GM21619 (cell line): ENCODE data around the gene ARHGEF1.
"Not testable (repeated sequence)": the region's sequence is repeated elsewhere in the genome, so short reads cannot be mapped to it uniquely, and the experiment has no call there.

ENCODE experiments used
- ATAC-seq: cut with Tn5 transposase; IDR thresholded peaks from one replicate; pipeline ENCODE4 v1.9.1; 2021; ENCODE audit not compliant: unreplicated experiment

Gene ARHGEF1

DNA sequence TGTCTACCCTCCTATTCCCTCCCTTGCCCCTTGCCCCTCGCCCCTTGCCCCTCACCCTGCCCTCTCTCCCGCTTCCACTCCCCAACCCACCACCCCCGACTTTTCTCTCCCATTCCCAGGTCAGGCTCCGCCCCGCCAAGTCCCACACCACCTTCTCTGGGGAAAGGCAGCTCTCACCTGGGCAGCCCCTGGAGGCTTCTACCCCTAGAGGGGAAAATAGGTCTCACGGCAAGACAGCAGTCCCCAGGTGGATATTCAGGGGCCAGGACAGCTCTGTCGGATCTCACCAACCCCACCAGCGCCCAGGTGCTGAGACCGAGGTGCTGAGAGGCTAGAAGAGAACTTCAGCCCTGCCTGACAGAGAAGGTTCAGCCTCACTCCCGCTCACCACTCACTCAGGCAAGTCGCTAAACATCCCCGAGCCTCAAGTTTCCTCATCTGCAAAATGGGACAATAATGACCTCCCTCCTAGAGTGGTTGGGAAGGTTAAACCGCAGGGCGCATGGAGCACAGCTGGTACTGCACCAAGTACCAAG, 46.6 kb downstream of the ARHGEF1 start:
- ATAC-seq, result no peak

DNA sequence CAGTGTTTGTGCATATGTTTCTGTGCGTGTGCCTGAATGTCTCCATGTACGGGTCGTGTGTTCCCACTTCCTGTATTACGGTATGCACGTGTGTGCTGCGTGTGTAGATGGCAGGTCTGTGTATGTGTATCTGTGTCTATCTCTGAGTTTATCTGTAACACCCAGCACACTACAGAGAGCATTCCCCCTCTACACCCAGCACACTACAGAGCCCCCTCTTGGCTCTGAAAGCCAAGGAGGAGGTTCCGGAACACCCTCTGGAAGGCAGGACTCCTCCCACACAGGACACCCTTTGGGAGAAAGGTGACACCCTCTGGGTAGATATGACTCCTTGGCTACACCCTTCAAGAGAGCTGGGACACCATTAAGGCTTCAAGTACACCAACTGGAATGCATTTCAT, 47.3 kb downstream of the ARHGEF1 start:
- ATAC-seq, result no peak

DNA sequence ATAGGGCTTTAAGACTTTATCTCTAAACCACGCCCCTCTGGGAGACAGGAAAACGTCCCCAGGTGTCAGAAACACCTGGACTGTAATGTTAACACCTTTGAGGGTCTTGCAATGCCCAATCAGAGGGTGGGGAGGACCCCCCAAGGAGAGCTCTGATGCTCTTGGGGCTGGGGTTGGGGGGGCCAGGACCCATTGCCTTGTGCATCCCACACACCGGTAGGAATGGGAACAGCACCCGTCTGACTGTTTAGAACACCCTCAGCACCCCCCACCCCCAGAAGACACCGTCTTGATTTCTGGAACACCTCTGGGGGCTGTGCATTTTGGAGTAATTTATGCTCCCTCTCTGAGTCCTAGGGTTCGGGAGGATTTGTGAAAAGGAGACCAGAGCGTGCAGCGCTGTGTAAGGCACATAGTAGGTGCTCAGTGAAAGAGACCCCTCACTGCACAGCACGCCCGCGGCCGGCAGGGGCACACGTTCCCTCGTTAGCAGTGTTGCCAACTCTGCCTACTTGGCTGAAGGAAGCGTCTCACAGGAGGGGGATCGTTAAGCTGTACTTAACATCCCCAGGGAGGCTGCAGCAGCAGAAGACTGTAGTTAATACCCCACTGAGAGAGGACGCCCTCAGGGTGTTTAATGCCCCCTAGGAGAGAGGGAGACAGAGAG, 48.1 kb downstream of the ARHGEF1 start:
- no peak for ATAC-seq

DNA sequence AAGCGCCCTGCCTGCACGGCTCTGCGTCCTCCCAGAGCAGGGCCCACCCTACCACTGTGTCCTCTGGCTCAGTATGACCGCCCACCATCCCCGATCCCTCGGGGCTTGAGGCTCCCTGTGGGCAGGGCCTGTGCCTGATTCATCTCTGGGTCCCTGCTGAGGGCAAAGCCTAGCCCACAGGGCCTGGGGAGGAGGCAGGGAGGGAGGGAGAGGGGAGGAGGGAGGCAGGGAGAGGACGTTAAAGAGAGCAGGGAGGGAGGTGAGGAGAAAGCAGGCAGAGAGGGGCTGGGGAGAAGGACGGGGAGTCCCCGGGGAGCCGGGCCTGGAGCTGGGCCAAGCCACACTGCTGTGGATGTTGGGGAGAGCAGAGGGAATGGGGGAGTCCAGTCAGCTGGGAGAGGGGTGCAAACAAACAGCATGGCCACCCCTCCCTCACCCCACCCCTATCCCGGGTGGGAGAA, 49.3 kb downstream of the ARHGEF1 start:
- no peak for ATAC-seq

DNA sequence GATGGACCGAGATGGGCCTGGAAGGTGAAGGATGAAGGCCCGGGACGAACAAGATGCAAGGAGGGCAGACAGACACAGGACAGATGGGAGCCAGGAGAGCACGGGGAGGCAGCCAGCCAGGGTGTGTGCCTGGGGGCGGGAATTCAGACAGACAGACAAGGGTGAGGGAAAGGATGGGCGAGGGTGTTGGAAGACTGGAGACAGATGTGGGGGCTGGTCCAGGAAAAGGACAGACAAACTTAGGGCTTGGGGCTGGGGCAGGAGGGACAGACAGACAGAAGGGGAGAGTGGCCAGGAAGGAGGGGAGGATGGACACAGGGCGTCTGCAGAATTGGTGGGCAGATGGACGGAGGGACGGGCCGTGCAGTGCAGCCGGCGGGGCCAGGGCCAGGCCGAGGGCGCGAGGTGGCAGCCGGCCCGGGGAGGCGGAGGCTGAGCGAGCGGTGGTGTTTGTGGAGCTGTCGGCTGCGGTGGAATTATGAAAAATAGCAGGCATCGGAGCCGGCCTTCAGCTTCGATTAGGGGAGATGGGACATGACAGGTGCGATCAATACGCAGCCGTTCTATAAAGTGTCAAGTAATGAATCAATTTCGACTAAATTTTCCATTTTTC, 49.8 kb downstream of the ARHGEF1 start:
- no peak for ATAC-seq

DNA sequence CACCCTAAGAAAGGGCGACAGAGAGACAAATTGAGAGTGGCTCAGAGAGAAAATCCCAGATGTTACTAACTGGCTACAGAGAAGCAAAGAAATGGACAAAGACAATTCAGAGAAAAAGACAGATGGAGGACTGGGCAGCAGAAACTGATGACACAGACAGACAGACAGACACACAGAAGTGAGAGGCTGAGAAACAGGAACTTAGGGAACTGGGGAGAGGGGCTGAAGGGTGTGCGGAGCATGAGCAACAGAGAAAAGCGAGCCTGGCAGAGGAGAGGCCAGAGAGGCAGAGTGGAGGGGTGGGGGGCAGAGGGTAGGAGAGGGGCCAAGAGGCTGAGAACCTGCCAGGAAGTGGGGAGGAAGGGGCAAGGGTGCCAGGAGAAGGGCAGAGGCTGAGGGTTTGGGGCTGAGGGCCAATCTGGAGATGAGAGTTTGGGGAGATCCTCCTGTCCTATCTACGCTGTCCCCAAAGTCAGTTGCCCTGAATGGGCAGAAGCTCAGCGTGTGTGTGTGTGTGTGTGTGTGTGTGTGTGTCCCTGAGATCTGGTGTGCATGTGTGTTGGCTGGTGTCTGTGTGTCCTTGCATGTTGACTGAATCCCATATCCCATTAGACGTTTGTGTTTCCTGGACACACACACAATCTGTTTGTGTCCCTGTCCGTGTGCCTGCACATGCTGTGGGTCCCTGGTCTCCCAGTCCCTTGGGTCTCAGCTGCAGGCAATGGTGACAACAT, 50.9 kb downstream of the ARHGEF1 start:
- no peak for ATAC-seq

DNA sequence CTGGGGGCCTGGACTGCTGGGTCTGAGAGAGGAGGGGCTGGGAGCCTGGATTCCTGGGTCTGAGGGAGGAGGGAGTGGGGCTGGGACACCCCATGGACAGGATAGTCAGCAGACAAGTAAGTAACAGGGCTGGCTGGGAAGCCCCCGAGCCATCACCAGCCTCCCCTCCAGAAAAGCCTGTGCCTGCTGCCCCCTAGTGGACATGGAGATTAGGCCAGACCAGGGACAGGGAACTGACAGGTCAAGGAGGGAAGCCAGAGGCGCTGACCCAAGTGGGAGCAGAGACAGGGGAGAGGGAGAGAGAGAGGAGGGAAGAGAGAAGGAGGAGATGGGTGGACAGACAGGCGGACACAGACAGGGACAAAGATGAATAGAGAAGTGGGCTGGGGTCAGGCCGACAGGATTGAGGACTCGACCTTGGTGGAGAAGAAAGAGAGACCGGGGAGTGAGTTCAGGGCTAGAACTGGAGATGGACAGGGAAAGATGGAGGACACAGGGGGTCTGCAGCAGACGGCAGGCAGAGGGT, 51.9 kb downstream of the ARHGEF1 start:
- ATAC-seq, result no peak

DNA sequence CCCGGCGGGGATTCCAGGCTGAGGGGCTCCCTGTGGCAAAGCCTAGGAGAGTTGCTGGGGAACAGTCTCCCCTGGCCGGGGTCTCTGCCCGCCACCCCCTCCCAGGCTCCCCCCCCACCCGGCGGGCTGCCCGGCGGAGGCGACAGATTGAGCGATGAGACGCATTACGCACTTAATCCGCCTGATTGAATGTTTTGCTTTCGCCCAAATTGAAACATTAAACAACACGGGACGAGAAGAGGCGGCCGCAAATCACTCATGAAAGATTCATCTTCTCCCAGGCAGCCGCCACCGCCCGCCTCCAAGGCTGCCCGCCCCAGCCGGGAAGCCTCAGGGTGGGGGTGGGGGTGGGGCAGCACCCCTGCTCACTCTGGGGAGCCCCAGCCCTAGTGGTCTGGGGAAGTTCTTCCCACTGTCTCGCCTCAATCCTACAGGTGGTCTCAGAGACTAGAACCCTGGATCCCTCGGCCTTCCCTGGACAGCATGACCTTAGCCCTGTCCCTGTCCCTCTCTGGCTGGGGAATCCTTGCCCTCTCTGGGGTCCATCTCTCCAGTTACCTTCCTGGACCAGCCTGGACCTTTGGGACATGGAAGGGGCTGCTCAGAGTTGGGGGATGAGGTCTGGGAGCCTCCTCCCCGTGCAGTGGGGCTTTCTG, 52.9 kb downstream of the ARHGEF1 start:
- ATAC-seq, result no peak

DNA sequence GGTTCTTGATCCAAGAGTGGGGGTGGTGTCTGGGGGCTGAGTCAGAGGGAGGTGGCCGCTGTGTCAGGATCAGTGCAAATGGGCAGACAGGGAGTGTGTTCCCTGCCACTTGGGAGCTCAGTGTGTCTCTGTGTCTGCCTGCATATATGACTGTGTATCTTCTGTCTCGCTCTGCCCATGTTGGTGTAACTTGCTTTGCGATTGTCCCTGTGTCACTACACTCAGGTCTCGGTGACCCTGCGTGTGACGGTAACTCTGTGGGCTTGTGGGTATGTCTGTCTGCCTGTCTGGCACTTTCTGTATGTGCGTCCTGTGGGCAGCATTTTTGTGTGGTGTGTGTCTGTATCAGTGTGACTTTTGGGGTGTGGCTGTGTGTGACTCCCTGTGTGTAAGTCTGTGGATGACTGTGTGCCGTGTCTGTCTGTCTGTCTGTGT, 53.4 kb downstream of the ARHGEF1 start:
- ATAC-seq, result no peak

DNA sequence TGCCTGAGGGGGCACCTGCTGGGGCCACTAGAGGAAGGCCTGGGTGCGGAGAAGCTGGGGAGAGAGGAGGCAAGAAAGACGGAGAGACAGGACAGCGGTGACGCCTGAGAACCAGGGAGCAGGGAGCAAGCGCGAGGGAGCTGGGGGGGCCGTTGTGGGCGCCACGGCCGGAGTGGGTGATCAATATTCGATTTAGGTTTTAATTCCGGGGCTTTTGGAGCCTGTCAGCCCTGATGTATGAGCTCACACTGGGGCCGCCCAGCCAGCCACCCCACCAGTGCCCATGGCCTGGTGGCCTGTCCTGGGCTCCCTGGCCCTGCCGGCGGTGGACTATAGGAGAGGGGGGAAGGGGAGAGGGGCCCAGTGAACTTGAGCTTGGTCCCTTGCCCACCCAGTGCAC, 54.0 kb downstream of the ARHGEF1 start:
- ATAC-seq, result no peak

DNA sequence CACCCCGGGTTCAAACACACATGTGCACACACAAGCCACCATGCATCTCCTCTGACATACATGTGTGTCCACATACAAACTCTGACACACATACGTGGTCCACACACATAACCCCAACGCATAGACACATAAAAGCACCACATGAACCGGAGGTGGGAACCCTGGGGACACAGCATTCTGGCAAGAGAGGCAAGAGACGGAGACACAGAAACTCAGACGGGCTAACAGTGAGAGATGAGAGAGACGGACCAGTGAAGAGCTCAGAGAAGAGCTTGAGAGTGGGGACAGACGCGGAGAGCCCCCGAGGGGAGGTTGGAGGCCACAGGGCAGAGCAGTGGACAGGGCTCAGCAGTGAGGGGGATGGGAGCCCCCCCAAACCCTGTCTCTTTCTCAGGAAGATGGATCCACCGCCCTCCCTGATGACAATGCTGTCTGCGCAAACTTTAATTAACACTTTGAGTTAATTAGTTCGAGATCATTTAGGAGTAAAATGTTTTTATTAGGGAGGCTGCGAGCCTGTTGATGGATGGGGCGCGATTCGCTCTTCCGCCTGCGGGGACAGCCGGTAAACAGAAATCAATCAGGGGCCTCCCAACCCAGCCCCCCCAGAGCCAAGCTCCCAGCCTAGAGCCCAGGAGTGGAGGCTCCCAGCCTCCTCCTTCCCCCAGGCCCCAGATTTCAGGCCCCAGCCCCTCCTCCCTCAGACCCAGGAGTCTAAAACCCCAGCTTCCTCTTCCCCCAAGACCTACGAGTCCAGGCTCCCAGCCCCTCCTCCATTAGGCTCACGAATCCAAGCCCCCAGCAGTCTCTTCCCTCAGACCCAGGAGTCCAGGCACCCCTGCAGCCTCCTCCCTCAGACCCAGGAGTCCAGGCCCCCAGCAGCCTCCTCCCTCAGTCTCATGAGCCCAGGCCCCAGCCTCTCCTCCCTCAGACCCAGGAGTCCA, 54.8 kb downstream of the ARHGEF1 start:
- no peak for ATAC-seq

DNA sequence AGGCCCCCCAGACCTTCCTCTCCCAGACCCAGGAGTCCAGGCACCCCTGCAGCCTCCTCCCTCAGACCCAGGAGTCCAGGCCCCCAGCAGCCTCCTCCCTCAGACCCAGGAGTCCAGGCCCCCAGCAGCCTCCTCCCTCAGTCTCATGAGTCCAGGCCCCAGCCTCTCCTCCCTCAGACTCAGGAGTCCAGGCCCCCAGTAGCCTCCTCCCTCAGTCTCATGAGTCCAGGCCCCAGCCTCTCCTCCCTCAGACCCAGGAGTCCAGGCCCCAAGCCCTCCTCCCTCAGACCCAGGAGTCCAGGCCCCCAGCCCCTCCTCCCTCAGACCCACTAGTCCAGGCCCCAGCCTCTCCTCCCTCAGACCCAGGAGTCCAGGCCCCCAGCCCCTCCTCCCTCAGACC, 56.2 kb downstream of the ARHGEF1 start:
- not testable (repeated sequence) for ATAC-seq

DNA sequence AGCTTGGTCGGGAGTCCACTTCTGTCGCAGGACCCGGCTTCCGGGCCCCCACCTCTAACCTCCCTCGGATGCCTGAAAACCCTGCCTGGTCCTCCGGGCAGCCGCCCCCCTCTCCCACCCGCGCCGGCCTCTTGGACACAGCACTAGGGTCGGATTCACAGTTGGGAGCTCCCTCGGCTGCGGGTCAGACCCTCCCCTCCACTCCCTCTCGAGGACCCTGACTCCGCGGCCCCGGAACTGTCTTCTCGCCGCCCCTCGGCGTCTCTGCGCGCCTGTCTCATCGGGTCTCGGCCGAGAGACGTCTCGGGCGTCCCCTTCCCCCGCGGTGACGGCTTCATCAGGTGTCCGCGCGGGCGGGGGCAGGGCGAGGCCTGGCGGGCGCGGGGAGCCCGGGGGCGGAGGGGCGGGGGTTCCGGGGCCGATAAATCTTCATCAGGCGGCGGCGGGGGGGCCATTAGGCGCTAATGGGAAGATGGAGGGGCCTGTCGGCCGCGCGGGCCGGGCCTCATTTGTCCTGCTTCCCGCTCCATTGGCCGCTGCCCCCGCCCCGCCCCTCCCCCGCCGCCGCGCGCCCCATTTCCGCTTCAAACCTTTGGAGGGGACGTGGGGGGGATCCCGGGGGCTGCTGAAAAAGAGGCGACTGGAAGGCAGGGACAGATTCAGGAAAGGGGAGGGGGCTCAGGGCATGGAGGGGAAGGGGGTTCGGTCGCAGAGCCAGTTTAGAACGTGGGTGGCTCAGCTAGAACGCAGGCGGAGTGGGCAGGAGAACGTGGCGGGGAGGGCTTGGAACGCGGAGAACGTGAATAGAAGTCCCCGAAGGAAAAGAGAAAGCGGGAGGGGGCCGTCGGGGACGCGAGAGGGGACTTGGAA, 57.1 kb downstream of the ARHGEF1 start:
- ATAC-seq, result no peak

DNA sequence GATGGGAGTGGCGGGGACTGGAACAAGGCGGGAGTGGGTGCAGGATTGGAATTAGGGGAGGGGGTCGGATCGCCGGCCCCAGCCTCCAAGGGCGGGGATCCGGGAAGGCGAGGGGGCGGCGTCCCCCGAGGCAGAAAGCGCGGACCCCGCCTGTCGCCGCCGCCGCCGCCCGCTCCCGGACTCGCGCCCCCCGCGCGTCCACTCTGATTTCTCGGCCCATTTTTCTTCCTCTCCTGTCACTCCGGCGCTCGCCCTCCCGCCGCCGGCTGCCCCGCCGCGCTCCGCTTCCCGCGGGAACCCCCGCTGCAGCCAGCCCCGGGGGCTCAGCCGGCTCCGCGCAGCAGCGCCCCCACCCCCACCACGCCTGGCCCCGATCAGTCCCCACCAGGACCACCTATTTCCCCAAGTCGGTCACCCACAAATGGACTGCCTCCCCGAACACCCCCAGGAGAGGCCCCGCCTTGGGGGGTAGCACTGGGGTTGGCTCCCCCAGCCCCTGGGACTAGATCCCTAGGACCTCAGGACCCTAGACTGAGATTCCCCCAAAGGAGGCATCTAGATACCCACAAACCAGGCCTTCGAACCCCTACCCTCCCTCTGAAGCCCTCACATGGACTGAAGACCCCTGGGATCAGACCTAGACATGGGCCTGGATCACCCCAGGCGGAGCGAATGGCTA, 57.9 kb downstream of the ARHGEF1 start:
- ATAC-seq, result no peak

DNA sequence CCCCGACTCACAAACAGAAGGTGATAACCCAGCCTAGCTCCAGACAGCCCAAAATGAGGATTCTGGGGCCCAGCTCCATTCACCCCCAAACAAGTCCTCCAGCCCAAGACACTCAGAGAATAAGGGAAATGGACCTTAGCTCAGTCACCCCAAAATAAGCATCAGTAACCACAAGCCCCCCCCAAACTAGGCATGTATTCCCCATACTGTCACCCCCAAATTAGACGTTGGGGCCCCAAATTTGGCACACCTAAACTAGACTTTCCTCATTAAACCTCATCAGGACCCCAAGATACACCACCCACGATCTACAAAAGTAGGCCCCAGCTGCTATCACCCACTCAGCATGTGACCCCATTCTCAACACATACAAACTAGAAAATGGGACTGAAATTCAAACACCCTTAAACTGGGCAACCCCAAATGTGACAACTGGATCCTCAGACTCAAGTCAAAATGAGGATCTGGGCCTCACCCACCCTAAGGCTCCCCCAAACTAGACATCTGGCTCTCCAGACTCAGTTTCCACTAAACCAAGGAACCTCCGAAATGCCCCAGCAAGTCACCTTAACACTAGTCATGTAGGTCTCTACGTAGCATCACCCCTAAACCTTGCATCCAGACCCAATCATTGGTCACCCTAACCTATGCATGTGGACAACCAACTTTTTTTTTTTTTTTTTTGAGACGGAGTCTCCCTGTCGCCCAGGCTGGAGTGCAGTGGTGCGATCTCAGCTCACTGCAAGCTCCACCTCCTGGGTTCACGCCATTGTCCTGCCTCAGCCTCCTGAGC, 58.6 kb downstream of the ARHGEF1 start:
- ATAC-seq, result no peak

DNA sequence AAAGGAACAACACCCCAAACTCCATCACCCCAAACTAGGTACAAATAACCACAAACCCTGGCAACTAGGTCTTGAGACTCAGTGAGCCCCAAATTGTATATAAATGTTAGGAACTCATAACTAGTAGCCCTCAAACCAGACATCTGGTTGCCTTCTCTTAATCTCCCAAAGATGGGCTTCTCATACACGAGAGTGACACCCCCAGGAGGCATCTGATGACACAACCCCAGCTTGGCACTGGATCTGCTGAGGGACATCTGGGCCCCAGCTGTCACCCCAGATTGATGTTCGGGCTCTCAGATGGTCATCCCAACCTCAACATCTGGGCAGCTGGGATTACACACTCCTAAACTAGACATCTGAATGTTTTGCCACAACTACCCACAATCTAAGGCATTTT, 61.4 kb downstream of the ARHGEF1 start:
- ATAC-seq, result no peak

DNA sequence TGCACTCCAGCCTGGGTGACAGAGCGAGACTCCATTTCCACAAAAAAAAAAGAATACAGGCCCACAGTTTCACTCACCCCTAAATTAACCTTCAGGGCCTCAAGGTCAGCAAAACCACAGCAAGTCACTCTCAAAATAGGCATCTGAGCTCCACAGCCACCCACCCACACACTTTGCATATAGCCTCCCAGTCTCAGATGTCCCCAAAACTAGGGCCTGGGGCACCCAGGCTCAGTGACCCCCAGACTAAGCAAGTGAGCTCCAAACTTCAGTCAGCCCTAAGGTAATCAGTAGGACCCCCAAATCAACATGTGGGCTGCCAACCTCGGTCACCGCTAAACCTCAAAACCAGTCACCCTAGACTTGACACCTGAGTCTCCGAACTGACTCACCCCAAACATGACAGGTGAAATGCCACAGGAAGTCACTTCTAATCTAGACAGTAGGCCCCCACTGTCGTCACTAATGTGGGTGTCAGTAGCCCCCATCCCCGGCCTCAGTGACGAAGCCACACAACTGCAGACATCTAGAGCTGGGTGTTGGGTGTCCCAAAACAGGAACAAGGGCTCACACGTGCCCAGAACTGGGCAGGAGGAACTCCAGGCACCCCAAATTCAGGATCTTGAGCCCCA, 62.3 kb downstream of the ARHGEF1 start:
- ATAC-seq, result peak; percentile 71
